Measurements from ENCODE around the gene CEP41.

CEP41 gene

GRCh38 chr7:130488392-130489139, 47.8 kb upstream of the CEP41 start:
- no peak overlapping the region for H3K4me3 ChIP-seq (replicated peaks; ENCODE audit: insufficient read depth, low read length)
- TF ChIP-seq CTCF (IDR thresholded peaks at IDR 0.05; ENCODE audit: insufficient read depth, low read length) (no peak), POLR2AphosphoS5 (IDR thresholded peaks at IDR 0.05; ENCODE audit: low read depth) (no peak)
- peaks cover 2% of the 10 kb centered on the region for H3K27me3 ChIP-seq (ENCODE audit: insufficient read depth, poor library complexity, severe bottlenecking)
- no peak for DNase-seq (ENCODE audit: low read depth in 1 of 2, low spot score in 1 of 2)
- no peak overlapping the region for H3K27ac ChIP-seq (replicated peaks)

GRCh38 chr7:130486954-130487436, 46.2 kb upstream of the CEP41 start:
- Histone ChIP-seq H3K27ac (replicated peaks) (no peak overlapping the region; the same call in 1 of the 2 replicates), H3K4me3 (replicated peaks; ENCODE audit: insufficient read depth, low read length) (peak overlapping the region; percentile 55; the same call in 1 of the 2 replicates), H3K27me3 (ENCODE audit: insufficient read depth, poor library complexity, severe bottlenecking) (peaks cover 2% of the 10 kb centered on the region)
- DNase-seq (ENCODE audit: low read depth in 1 of 2, low spot score in 1 of 2): no peak
- TF ChIP-seq POLR2AphosphoS5 (IDR thresholded peaks at IDR 0.05; ENCODE audit: low read depth) (no peak), GABPA (IDR thresholded peaks at IDR 0.05; ENCODE audit: low read depth) (no peak), REST (IDR thresholded peaks at IDR 0.05; ENCODE audit: insufficient replicate concordance, low read depth) (no peak), SPI1 (IDR thresholded peaks at IDR 0.05; ENCODE audit: borderline replicate concordance, low read depth) (no peak), CTCF (IDR thresholded peaks at IDR 0.05; ENCODE audit: insufficient read depth, low read length) (no peak)

GRCh38 chr7:130486114-130486953, 45.5 kb upstream of the CEP41 start:
- peak; percentile 62 to 72 for DNase-seq (ENCODE audit: low read depth in 1 of 2, low spot score in 1 of 2)
- Histone ChIP-seq H3K27ac (replicated peaks) (peak overlapping the region; percentile 57), H3K27me3 (ENCODE audit: insufficient read depth, poor library complexity, severe bottlenecking) (peaks cover 2% of the 10 kb centered on the region), H3K4me3 (replicated peaks; ENCODE audit: insufficient read depth, low read length) (peak overlapping the region; percentile 55)
- TF ChIP-seq CTCF (IDR thresholded peaks at IDR 0.05; ENCODE audit: insufficient read depth, low read length) (peak; percentile 84), SPI1 (IDR thresholded peaks at IDR 0.05; ENCODE audit: borderline replicate concordance, low read depth) (no peak), GABPA (IDR thresholded peaks at IDR 0.05; ENCODE audit: low read depth) (no peak)

- Histone ChIP-seq H3K27ac (replicated peaks) (no peak overlapping the region), H3K27me3 (ENCODE audit: insufficient read depth, poor library complexity, severe bottlenecking) (no peaks in the 10 kb centered on the region), H3K4me3 (replicated peaks; ENCODE audit: insufficient read depth, low read length) (peak overlapping the region; percentile 55)
- TF ChIP-seq CTCF (IDR thresholded peaks at IDR 0.05; ENCODE audit: insufficient read depth, low read length) (no peak), POLR2AphosphoS5 (IDR thresholded peaks at IDR 0.05; ENCODE audit: low read depth) (no peak), REST (IDR thresholded peaks at IDR 0.05; ENCODE audit: insufficient replicate concordance, low read depth) (no peak), GABPA (IDR thresholded peaks at IDR 0.05; ENCODE audit: low read depth) (no peak), SPI1 (IDR thresholded peaks at IDR 0.05; ENCODE audit: borderline replicate concordance, low read depth) (no peak)
- no peak for DNase-seq (ENCODE audit: low read depth in 1 of 2, low spot score in 1 of 2)
Measured at GRCh38 chr7:130485734-130486113, 44.9 kb upstream of the CEP41 start.
